Non-pigmented ciliary epithelial cell (primary cell): ENCODE results near the gene ATG7.
A peak's percentile ranks its signal among the peaks of the same experiment; 100 is the strongest.
"Not testable (repeated sequence)": the region's sequence is repeated elsewhere in the genome, so short reads cannot be mapped to it uniquely, and the experiment has no call there.

ENCODE experiments used
- DNase-seq: peaks from one replicate; pipeline ENCODE4 v3.0.0-alpha.2; 2010; ENCODE audit warnings: low read depth

ATG7 gene

GRCh38 chr3:11467875-11468274 lies 195.7 kb downstream of the ATG7 start:
- DNase-seq, result no peak

- DNase-seq, result no peak
Observed at GRCh38 chr3:11470031-11470853, 198.0 kb downstream of the ATG7 start.

- DNase-seq, result no peak
Observed at GRCh38 chr3:11475324-11475723, 203.1 kb downstream of the ATG7 start.

GRCh38 chr3:11476735-11477144 lies 204.5 kb downstream of the ATG7 start:
- no peak for DNase-seq

GRCh38 chr3:11477407-11477911 lies 205.3 kb downstream of the ATG7 start:
- DNase-seq, result peak; percentile 82

- no peak for DNase-seq
Observed at GRCh38 chr3:11478167-11478566, 206.0 kb downstream of the ATG7 start.

GRCh38 chr3:11479221-11479620 lies 207.0 kb downstream of the ATG7 start:
- no peak for DNase-seq

- no peak for DNase-seq
Observed at GRCh38 chr3:11480663-11481298, 208.6 kb downstream of the ATG7 start.

GRCh38 chr3:11481556-11481955 lies 209.4 kb downstream of the ATG7 start:
- no peak for DNase-seq

- no peak for DNase-seq
Observed at GRCh38 chr3:11482021-11482420, 209.8 kb downstream of the ATG7 start.

- DNase-seq, result not testable (repeated sequence)
Observed at GRCh38 chr3:11488356-11488755, 216.2 kb downstream of the ATG7 start.

- DNase-seq, result no peak
Observed at GRCh38 chr3:11494131-11494916, 222.1 kb downstream of the ATG7 start.

- peak; percentile 58 for DNase-seq
Observed at GRCh38 chr3:11495948-11496557, 223.9 kb downstream of the ATG7 start.

- DNase-seq, result no peak
Observed at GRCh38 chr3:11498177-11498576, 226.0 kb downstream of the ATG7 start.

- DNase-seq, result no peak
Observed at GRCh38 chr3:11498646-11499045, 226.4 kb downstream of the ATG7 start.

GRCh38 chr3:11499144-11499543 lies 226.9 kb downstream of the ATG7 start:
- DNase-seq, result peak; percentile 85

- DNase-seq, result not testable (repeated sequence)
Observed at GRCh38 chr3:11502413-11502812, 230.2 kb downstream of the ATG7 start.

- DNase-seq, result no peak
Observed at GRCh38 chr3:11507719-11508118, 235.5 kb downstream of the ATG7 start.

GRCh38 chr3:11508346-11509172 lies 236.4 kb downstream of the ATG7 start:
- no peak for DNase-seq

- DNase-seq, result no peak
Observed at GRCh38 chr3:11509173-11510000, 237.2 kb downstream of the ATG7 start.
